ENCODE measurements around the gene FTO.
A peak's percentile ranks its signal among the peaks of the same experiment; 100 is the strongest.

The FTO gene

DNA sequence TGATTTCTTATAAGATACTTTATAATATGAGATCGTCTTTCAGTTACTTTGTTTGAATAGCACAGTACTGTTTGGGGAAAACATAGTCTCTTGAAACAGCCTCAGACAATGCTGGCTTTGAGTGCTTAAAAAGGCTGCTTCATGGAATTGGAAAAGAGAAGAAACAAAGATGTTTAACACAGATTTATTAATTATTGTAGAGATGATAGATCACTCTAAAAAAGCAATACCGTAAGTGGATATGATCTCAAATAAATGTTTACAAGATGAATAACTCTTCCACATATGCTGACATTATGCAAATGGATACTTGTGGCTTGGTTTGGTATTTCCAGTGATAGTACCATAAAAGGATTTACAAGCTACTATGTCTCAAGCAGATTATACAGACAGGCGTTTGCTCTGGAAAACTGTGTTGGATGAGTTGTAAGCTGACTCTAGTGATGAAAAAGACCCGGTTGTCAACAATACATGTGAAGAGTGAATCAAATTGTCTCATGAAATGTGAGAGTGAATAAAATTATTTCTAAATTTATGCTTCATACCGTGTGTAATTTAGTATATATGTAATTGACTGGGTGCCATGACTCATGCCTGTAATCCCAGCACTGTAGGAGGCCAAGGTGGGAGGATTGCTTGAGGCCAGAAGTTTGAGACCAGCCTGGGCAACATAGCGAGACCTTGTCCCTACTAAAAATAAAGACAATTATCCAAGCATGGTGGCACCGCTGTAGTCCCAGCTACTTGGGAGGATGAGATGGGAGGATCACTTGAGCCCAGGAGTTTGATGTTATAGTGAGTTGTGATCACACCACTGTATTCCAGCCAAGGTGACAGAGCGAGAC lies 105.4 kb downstream of the FTO start:
- Histone ChIP-seq H3K4me3 (peak overlapping the region; percentile 52), H3K27ac (0 out of 2 replicates have a peak overlapping the region, but pooled peaks have one; percentile 31), H3K9ac (ENCODE audit: insufficient read length) (no peak overlapping the region), H3K9me3 (ENCODE audit: low read depth, low read length) (no peaks in the 10 kb centered on the region), H3K36me3 (ENCODE audit: insufficient read depth, low read length) (no peaks in the 10 kb centered on the region)
- TF ChIP-seq EZH2 (IDR thresholded peaks at IDR 0.05) = no peak
- TF ChIP-seq FOXP2 (optimal IDR thresholded peaks at IDR 0.05; ENCODE audit: control extremely low read depth, extremely low read length, insufficient read depth) = no peak
- TF ChIP-seq POLR2AphosphoS5 (IDR thresholded peaks at IDR 0.05; ENCODE audit: borderline replicate concordance, low read depth, low read length) = no peak
- DNase-seq (ENCODE audit: low read depth, low spot score) = peak; percentile 37

- H3K4me3 ChIP-seq = no peak overlapping the region
- H3K9me3 ChIP-seq (ENCODE audit: low read depth, low read length) = no peaks in the 10 kb centered on the region
- H3K27ac ChIP-seq = no peak overlapping the region
- no peaks in the 10 kb centered on the region for H3K36me3 ChIP-seq (ENCODE audit: insufficient read depth, low read length)
- DNase-seq (ENCODE audit: low read depth, low spot score) = no peak
- H3K9ac ChIP-seq (ENCODE audit: insufficient read length) = no peak overlapping the region
- TF ChIP-seq FOXP2 (optimal IDR thresholded peaks at IDR 0.05; ENCODE audit: control extremely low read depth, extremely low read length, insufficient read depth) = no peak
- no peak for TF ChIP-seq EZH2 (IDR thresholded peaks at IDR 0.05)
- TF ChIP-seq POLR2AphosphoS5 (IDR thresholded peaks at IDR 0.05; ENCODE audit: borderline replicate concordance, low read depth, low read length) = no peak
These were observed 109.0 kb downstream of the FTO start for GRCh38 chr16:53812914-53813313.

DNA sequence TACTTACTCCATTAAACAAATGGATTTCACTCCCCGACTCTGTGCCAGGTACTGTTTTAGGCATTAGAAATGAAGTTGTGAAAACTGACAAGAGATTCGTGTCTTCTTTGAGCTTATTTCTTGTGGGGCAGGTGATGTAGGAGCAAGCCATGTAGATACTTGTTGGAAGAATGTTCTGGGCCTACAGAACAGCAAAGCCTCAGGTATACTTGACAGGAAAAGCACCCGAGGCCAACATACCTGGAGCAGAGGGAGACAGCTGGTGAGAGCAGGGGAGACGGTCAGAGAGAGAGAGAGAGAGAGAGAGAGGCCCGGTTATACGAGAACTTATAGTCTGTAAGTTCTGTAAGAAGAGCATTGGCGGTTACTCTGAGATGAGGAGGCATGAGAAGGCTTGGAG lies 110.8 kb downstream of the FTO start:
- H3K27ac ChIP-seq = no peak overlapping the region
- no peaks in the 10 kb centered on the region for H3K9me3 ChIP-seq (ENCODE audit: low read depth, low read length)
- TF ChIP-seq EZH2 (IDR thresholded peaks at IDR 0.05) (no peak), FOXP2 (optimal IDR thresholded peaks at IDR 0.05; ENCODE audit: control extremely low read depth, extremely low read length, insufficient read depth) (no peak), POLR2AphosphoS5 (IDR thresholded peaks at IDR 0.05; ENCODE audit: borderline replicate concordance, low read depth, low read length) (no peak)
- no peak for DNase-seq (ENCODE audit: low read depth, low spot score)
- H3K36me3 ChIP-seq (ENCODE audit: insufficient read depth, low read length) = no peaks in the 10 kb centered on the region
- H3K9ac ChIP-seq (ENCODE audit: insufficient read length) = no peak overlapping the region
- H3K4me3 ChIP-seq = no peak overlapping the region

GRCh38 chr16:53816211-53816836 lies 112.4 kb downstream of the FTO start:
- Histone ChIP-seq H3K4me3 (no peak overlapping the region), H3K36me3 (ENCODE audit: insufficient read depth, low read length) (no peaks in the 10 kb centered on the region), H3K27ac (no peak overlapping the region), H3K9ac (ENCODE audit: insufficient read length) (no peak overlapping the region), H3K9me3 (ENCODE audit: low read depth, low read length) (no peaks in the 10 kb centered on the region)
- TF ChIP-seq EZH2 (IDR thresholded peaks at IDR 0.05) = no peak
- no peak for TF ChIP-seq POLR2AphosphoS5 (IDR thresholded peaks at IDR 0.05; ENCODE audit: borderline replicate concordance, low read depth, low read length)
- no peak for TF ChIP-seq FOXP2 (optimal IDR thresholded peaks at IDR 0.05; ENCODE audit: control extremely low read depth, extremely low read length, insufficient read depth)
- DNase-seq (ENCODE audit: low read depth, low spot score) = no peak

GRCh38 chr16:53817117-53817755 lies 113.3 kb downstream of the FTO start:
- Histone ChIP-seq H3K9me3 (ENCODE audit: low read depth, low read length) (no peaks in the 10 kb centered on the region), H3K27ac (no peak overlapping the region), H3K4me3 (no peak overlapping the region), H3K36me3 (ENCODE audit: insufficient read depth, low read length) (no peaks in the 10 kb centered on the region), H3K9ac (ENCODE audit: insufficient read length) (no peak overlapping the region)
- no peak for DNase-seq (ENCODE audit: low read depth, low spot score)
- TF ChIP-seq POLR2AphosphoS5 (IDR thresholded peaks at IDR 0.05; ENCODE audit: borderline replicate concordance, low read depth, low read length) = no peak
- no peak for TF ChIP-seq EZH2 (IDR thresholded peaks at IDR 0.05)
- TF ChIP-seq FOXP2 (optimal IDR thresholded peaks at IDR 0.05; ENCODE audit: control extremely low read depth, extremely low read length, insufficient read depth) = no peak

DNA sequence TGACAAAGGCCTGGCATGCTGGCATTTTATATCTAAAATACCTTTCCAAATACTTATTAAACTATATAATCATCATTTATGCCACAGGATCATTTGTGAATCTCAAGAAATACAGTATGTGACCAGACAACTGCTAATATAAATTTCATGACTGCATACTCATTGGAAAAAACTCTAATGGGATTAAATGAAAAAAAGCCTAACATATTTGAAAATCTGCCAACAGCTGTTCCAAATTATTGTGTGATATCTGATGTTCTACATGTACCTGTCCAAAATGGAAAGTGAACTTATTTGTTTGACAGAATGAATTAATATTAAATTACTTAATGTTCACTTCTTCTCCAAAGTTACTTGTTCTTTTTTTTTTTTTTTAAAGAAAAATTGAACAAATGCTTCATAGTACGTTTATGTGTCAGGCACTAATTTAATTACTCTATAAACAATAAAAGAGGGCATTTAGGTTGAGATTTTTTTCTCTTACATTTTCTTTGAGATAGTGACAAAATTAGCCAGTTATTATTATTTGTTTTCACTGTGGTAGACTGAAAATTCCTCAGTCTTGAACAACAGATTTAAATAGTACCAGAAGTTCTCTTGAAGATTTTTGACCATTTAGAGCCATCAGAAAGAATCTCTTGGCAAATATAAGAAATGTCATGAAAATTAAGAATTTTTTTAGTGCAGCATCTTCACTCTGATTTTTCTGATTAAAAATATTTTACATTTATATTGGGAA lies 114.0 kb downstream of the FTO start:
- TF ChIP-seq POLR2AphosphoS5 (IDR thresholded peaks at IDR 0.05; ENCODE audit: borderline replicate concordance, low read depth, low read length) = no peak
- no peak for TF ChIP-seq FOXP2 (optimal IDR thresholded peaks at IDR 0.05; ENCODE audit: control extremely low read depth, extremely low read length, insufficient read depth)
- no peak for TF ChIP-seq EZH2 (IDR thresholded peaks at IDR 0.05)
- Histone ChIP-seq H3K9me3 (ENCODE audit: low read depth, low read length) (no peaks in the 10 kb centered on the region), H3K27ac (no peak overlapping the region), H3K9ac (ENCODE audit: insufficient read length) (no peak overlapping the region), H3K36me3 (ENCODE audit: insufficient read depth, low read length) (no peaks in the 10 kb centered on the region), H3K4me3 (no peak overlapping the region)
- no peak for DNase-seq (ENCODE audit: low read depth, low spot score)

- no peaks in the 10 kb centered on the region for H3K36me3 ChIP-seq (ENCODE audit: insufficient read depth, low read length)
- no peak overlapping the region for H3K9ac ChIP-seq (ENCODE audit: insufficient read length)
- no peaks in the 10 kb centered on the region for H3K9me3 ChIP-seq (ENCODE audit: low read depth, low read length)
- TF ChIP-seq EZH2 (IDR thresholded peaks at IDR 0.05) = no peak
- TF ChIP-seq FOXP2 (optimal IDR thresholded peaks at IDR 0.05; ENCODE audit: control extremely low read depth, extremely low read length, insufficient read depth) = no peak
- no peak for TF ChIP-seq POLR2AphosphoS5 (IDR thresholded peaks at IDR 0.05; ENCODE audit: borderline replicate concordance, low read depth, low read length)
- DNase-seq (ENCODE audit: low read depth, low spot score) = no peak
- no peak overlapping the region for H3K27ac ChIP-seq
- H3K4me3 ChIP-seq = no peak overlapping the region
These were observed 117.5 kb downstream of the FTO start for GRCh38 chr16:53821487-53821886.

All from SK-N-MC (cell line).